HG03460 (cell line): ENCODE data around the gene CS.
"Not testable (repeated sequence)": the region's sequence is repeated elsewhere in the genome, so short reads cannot be mapped to it uniquely, and the experiment has no call there.

Experiments
- ATAC-seq: cut with Tn5 transposase; IDR thresholded peaks from one replicate; pipeline ENCODE4 v1.9.1; 2021; ENCODE audit not compliant: unreplicated experiment

The CS gene

GRCh38 chr12:56299853-56300643 lies at the start of gene CS:
Gene CS (minus strand): TSS chr12:56300330. CDS start chr12:56300201, 129 bp downstream.
- ATAC-seq = peak; percentile 93

DNA sequence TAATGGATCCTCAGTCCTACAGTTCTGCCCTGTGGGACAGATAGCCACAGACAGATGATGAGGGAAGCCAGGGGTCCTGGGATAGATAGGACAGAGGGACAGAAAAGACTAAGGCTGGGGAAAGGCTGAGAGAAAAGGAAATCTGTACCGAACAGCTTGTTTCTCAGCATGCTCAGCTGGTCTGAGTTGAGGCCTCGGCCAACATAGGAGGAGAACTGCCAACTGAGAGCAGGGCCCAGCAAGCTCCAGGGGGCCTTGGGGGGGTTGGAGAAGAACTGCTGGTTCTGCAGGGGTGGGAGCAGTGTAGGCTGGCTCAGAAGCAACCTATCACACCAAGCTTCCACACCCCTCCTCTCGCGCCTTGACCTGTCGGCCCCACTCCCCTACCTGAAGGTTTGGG lies 48.6 kb upstream of the CS start:
- no peak for ATAC-seq

DNA sequence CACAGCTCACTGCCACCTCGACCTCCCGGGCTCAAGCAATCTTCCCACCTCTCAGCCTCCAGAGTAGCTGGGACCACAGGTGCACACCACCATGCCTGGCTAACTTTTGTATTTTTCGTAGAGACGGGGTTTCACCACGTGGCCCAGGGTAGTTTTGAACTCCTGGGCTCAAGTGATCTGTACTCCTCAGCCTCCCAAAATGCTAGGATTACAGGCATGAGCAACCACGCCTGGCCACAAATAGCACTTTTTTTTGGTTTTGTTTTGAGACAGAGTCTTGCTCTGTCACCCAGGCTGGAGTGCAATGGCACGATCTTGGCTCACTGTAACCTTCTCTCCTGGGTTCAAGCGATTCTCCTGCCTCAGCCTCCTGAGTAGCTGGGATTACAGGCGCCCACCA lies 47.1 kb upstream of the CS start:
- ATAC-seq = not testable (repeated sequence)

GRCh38 chr12:56346675-56347074 lies 46.5 kb upstream of the CS start:
- ATAC-seq = no peak

DNA sequence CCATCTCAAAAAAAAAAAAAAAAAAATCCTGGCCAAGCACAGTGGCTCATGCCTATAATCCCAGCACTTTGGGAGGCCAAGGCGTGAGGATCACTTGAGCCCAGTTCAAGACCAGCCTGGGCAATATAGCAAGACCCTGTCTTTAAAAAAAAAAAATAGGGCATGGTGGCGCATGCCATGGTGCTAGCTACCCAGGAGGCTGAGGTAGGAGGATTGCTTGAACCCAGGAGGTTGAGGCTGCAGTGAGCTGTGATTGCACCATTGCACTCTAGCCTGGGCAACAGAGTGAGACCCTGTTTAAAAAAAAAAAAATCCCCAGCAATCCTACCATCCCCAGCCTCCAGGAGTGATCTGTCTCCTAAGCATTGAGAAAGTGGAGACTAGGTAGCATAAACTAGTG lies 42.2 kb upstream of the CS start:
- ATAC-seq = not testable (repeated sequence)

DNA sequence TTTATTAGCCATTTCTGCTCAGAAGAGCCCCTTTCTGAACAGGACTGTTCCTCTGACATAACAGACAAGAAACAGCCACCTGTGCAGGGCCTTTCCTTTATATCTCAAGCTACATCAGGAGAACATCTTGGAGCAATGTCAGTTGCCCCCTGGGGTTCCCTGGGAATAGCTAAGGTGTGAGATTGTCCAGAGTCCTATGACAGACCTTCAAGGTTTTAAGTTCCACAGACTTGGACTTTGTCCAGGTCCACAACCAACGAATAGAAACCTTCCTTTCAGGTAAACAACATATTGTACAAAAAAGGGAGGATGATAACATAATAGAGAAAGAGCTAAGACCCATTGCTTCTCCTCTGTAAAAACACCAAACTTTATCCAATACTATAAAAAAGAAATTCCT lies 41.5 kb upstream of the CS start:
- no peak for ATAC-seq

GRCh38 chr12:56339158-56339422 lies 39.0 kb upstream of the CS start:
- no peak for ATAC-seq

- ATAC-seq = no peak
Measured at GRCh38 chr12:56338308-56339157, 38.4 kb upstream of the CS start, which contains the start of gene IL23A. Gene IL23A (plus strand): TSS chr12:56338884. CDS start chr12:56339045, 161 bp downstream.

DNA sequence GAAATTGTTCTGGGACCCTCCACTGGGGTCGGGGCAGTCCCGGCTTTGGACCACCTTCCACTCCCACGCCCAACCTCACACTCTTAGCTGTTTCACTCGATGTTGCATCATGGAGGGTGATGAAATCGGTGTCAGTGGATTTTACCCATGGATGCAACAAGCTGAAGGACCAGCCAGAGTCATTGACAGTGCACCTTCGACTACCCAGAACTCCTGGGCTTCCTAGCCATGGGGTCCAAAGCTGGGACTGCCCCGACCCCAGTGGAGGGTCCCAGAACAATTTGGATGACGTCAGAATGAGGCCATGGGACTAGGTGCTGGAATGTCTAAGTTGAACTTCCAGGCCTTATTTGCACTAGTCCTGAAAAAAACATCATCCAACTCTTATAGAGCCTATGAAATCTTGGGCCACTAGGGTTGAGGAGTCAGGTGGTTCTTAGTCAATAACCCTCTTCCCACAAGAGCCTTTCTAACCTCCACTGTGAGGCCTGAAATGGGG lies 37.7 kb upstream of the CS start:
- ATAC-seq = no peak

- ATAC-seq = no peak
Measured at GRCh38 chr12:56336361-56337167, 36.4 kb upstream of the CS start.

GRCh38 chr12:56335527-56335926 lies 35.4 kb upstream of the CS start:
- ATAC-seq = not testable (repeated sequence)

DNA sequence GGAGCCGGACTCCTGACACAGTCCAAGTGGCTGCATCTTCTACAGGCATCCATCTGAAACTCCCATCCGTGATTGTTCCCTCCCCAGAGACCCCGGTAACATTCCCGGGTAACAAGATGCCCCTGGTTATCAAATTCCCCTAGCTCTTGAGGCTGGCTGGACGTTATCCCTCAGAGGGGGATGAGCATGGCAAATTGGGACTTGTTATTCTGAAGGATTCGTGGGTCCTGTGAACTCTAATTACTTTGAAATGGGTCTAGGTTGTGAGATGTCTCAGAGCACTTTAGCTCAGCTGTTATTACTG lies 34.3 kb upstream of the CS start:
- ATAC-seq = no peak

- peak; percentile 94 for ATAC-seq
Measured at GRCh38 chr12:56333679-56334489, 33.8 kb upstream of the CS start, which contains the start of gene PAN2. Gene PAN2 (minus strand): TSS chr12:56334000. CDS start chr12:56333094, 906 bp downstream.

DNA sequence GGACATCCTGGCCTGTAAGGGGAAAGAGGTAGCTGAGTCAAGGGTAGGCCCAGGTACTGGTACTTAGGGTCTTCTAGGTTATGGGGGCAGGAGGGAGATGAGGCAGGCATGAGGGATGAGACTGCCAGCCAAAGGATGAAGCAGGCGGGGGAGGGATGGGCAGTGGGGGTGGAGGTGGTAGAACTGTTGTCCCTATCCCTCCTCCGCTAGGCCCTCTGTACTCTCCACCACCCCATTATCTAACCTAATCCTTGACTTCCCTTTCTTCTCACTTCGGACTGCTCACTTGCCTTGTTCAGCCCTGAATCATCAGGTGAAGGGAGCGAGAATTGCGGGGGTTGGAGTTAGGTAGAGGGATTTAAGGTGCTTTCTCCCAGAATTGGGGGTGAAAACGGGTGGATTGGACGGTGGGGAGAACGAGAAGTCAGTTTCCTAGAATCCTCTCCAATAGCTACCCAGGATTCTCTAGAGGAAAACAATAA lies 33.1 kb upstream of the CS start:
- no peak for ATAC-seq

GRCh38 chr12:56332512-56333196 lies 32.5 kb upstream of the CS start:
- ATAC-seq = no peak

- no peak for ATAC-seq
Measured at GRCh38 chr12:56330936-56331490, 30.9 kb upstream of the CS start.

DNA sequence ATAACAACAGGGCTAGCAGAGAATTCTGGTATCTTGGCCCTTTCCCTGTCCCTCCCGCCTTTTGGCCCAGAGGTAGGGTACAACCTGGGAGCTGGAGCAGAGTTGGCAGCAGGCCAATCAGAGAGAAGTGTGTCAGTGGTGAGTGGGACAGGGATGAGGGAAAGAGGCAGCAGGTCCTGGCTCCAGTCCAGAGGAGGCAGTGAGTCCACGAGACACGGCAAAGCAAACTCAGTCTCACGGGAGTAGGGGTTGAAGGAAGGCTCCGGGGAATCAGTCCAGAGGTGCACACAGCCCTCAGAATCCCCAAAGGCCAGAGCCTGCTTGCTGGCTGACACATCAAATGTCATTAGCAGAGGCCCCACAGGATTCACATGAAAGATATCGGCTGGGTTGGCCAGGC lies 26.4 kb upstream of the CS start:
- no peak for ATAC-seq

GRCh38 chr12:56326126-56326525 lies 26.0 kb upstream of the CS start:
- ATAC-seq = no peak

DNA sequence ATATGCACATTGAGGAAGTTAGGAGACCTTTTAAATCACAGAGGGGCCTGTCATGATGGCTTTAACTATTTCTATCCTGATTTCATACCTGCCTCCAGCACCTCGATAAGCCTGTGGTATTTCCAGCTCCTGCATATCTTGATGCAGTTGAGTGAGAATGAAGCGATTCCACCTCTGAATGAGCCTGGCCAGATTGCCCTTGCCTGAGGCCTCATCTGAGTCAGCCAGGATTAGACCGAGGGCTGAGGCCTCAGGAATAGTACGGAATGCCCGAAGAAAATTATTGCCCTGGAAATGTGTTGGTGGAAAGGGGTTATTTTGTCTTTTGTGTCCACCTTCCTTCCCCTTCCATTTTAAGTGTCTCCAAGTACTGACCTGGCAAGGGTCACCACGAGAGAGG lies 24.1 kb upstream of the CS start:
- ATAC-seq = no peak
